IPS-NIHi7 (cell line): ENCODE data around the gene FAM135A.
"Not testable (repeated sequence)": the region's sequence is repeated elsewhere in the genome, so short reads cannot be mapped to it uniquely, and the experiment has no call there.

Experiments used
- DNase-seq: peaks from one replicate; pipeline ENCODE4 v3.0.0; 2012; ENCODE audit warnings: mixed read lengths; ENCODE audit errors: extremely low spot score

FAM135A gene

GRCh38 chr6:70459699-70460098, 46.4 kb downstream of the FAM135A start:
- not testable (repeated sequence) for DNase-seq

- DNase-seq: no peak
Observed at GRCh38 chr6:70470016-70470415, 56.7 kb downstream of the FAM135A start.

GRCh38 chr6:70470510-70470909, 57.2 kb downstream of the FAM135A start:
- DNase-seq: not testable (repeated sequence)

- peak; percentile 24 for DNase-seq
Observed at GRCh38 chr6:70474751-70475150, 61.4 kb downstream of the FAM135A start.

GRCh38 chr6:70479236-70479635, 65.9 kb downstream of the FAM135A start:
- DNase-seq: no peak

GRCh38 chr6:70486638-70487037, 73.3 kb downstream of the FAM135A start:
- DNase-seq: not testable (repeated sequence)

GRCh38 chr6:70489364-70489763, 76.1 kb downstream of the FAM135A start:
- no peak for DNase-seq

GRCh38 chr6:70494833-70495232, 81.5 kb downstream of the FAM135A start:
- DNase-seq: no peak

GRCh38 chr6:70495790-70496189, 82.5 kb downstream of the FAM135A start:
- not testable (repeated sequence) for DNase-seq

- no peak for DNase-seq
Observed at GRCh38 chr6:70502484-70502883, 89.2 kb downstream of the FAM135A start.

GRCh38 chr6:70503813-70504465, 90.6 kb downstream of the FAM135A start:
- no peak for DNase-seq

- no peak for DNase-seq
Observed at GRCh38 chr6:70506321-70506720, 93.0 kb downstream of the FAM135A start.

- no peak for DNase-seq
Observed at GRCh38 chr6:70507161-70507560, 93.9 kb downstream of the FAM135A start.

- DNase-seq: no peak
Observed at GRCh38 chr6:70508953-70509352, 95.6 kb downstream of the FAM135A start.

GRCh38 chr6:70510600-70510999, 97.3 kb downstream of the FAM135A start:
- DNase-seq: no peak

GRCh38 chr6:70518723-70519122, 105.4 kb downstream of the FAM135A start:
- DNase-seq: no peak

- DNase-seq: peak; percentile 15
Observed at GRCh38 chr6:70520575-70520974, 107.3 kb downstream of the FAM135A start.

GRCh38 chr6:70524721-70525286, 111.5 kb downstream of the FAM135A start:
- DNase-seq: no peak

GRCh38 chr6:70527071-70527737, 113.9 kb downstream of the FAM135A start:
- DNase-seq: no peak

GRCh38 chr6:70530023-70530422, 116.7 kb downstream of the FAM135A start:
- no peak for DNase-seq

GRCh38 chr6:70531133-70531532, 117.8 kb downstream of the FAM135A start:
- no peak for DNase-seq

GRCh38 chr6:70537266-70537665, 124.0 kb downstream of the FAM135A start:
- DNase-seq: no peak

GRCh38 chr6:70538376-70538775, 125.1 kb downstream of the FAM135A start:
- DNase-seq: no peak
